Esophagus muscularis mucosa (tissue), 4 donors: ENCODE data around the gene B3GLCT. TPM values are rescaled to one million over a fixed set of nuclear protein-coding genes. Genes with fewer than 3 reads are reported as not detected.
A peak's percentile ranks its signal among the peaks of the same experiment; 100 is the strongest.

ENCODE experiments used
- DNase-seq: peaks from one replicate; pipeline ENCODE4 v3.0.0-alpha.2; 2017; ENCODE audit errors: extremely low spot score
- H3K27ac ChIP-seq, 4 donors: fragments of 200-600 bp; sonication (generic); replicated peaks in 1 of 4; 1 replicate in 3 of 4; 2 replicates in 1 of 4; pipeline ENCODE4 v1.5.1; 2016 to 2019; ENCODE audit warnings: mild to moderate bottlenecking in 1 of 4
- H3K27me3 ChIP-seq, 4 donors: fragments of 200-600 bp; sonication (generic); one replicate each; pipeline versions ENCODE4 v1.5.1 to v1.6.0; 2016 to 2019
- H3K36me3 ChIP-seq, 4 donors: fragments of 200-600 bp; sonication (generic); one replicate each; pipeline ENCODE4 v1.5.1; 2016 to 2019
- H3K4me1 ChIP-seq, 4 donors: fragments of 200-600 bp; sonication (generic); one replicate each; pipeline ENCODE4 v1.5.1; 2016 to 2019
- H3K4me3 ChIP-seq, 4 donors: fragments of 200-600 bp; sonication (generic); 1 replicate in 2 of 4; 2 replicates in 2 of 4; pipeline ENCODE4 v1.5.1; 2016 to 2019; ENCODE audit warnings: mild to moderate bottlenecking in 4 of 4, moderate library complexity in 1 of 4
- H3K9me3 ChIP-seq, 4 donors: fragments of 200-600 bp; sonication (generic); 1 replicate in 3 of 4; 2 replicates in 1 of 4; pipeline ENCODE4 v1.5.1; 2016 to 2019
- CTCF ChIP-seq, 3 experiments: fragments of 200-600 bp in 2 of 3; fragments of 450-650 bp in 1 of 3; sonication (generic) in 2 of 3; IDR thresholded peaks; one replicate each; pipeline ENCODE4 v1.5.1; 2017 to 2019; ENCODE audit warnings: antibody characterized with exemption in 3 of 3, mild to moderate bottlenecking in 2 of 3, moderate library complexity in 1 of 3
- EP300 ChIP-seq: sonication (generic); formaldehyde crosslinking; IDR thresholded peaks from one replicate; pipeline ENCODE4 v1.6.1; 2017; ENCODE audit warnings: antibody characterized with exemption
- POLR2A ChIP-seq: fragments of 450-650 bp; IDR thresholded peaks from one replicate; pipeline ENCODE4 v1.6.1; 2017; ENCODE audit warnings: antibody characterized with exemption, moderate library complexity, mild to moderate bottlenecking, low read depth
- POLR2AphosphoS5 ChIP-seq, 2 donors: sonication (generic); formaldehyde crosslinking; IDR thresholded peaks; one replicate each; pipeline ENCODE4 v1.6.1; 2017; ENCODE audit warnings: antibody characterized with exemption in 2 of 2
- WGBS: methylation state at CpG from one replicate; pipeline ENCODE4 v1.1.5; 2018; 5-methylcytosine and 5-hydroxymethylcytosine counted together
- intact Hi-C: fragments of 100-400 bp; cut with DNase I; formaldehyde crosslinking; loops from one replicate; pipeline ENCODE4 v1.15.1; 2023
- total RNA-seq, 4 donors: library from RNA; depleted of rRNA; stranded (reverse); fragments of >200 nt; gene quantifications; one replicate each; pipeline versions ENCODE4 v1.1.0 to v1.2.1, GENCODE V29; 2016

The B3GLCT gene
- total RNA-seq, 4 donors from 2014 or later = 5.2 to 8.8 (median 5.6) TPM

- peaks cover 0 to 35% (median 18%) of the 10 kb centered on the region in 4 donors for H3K36me3 ChIP-seq
- no peaks in the 10 kb centered on the region for H3K27me3 ChIP-seq
- intact Hi-C loops = no loop called here
- H3K9me3 ChIP-seq = no peaks in the 10 kb centered on the region
- WGBS = 95% methylated on average over 6 of the region's 6 CpGs
- H3K4me1 ChIP-seq = no peaks in the 10 kb centered on the region
- no peak overlapping the region for H3K27ac ChIP-seq
- TF ChIP-seq EP300 (no peak), POLR2A (no peak), POLR2AphosphoS5 (IDR thresholded peaks at IDR 0.05) (no peak), CTCF (IDR thresholded peaks at IDR 0.05) (no peak)
- no peak overlapping the region for H3K4me3 ChIP-seq
- DNase-seq = peak; percentile 60
Measured at GRCh38 chr13:31322702-31323405, 123.1 kb downstream of the B3GLCT start.

- no peak overlapping the region for H3K27ac ChIP-seq
- no peak for TF ChIP-seq CTCF (IDR thresholded peaks at IDR 0.05)
- peaks cover 0 to 31% (median 8%) of the 10 kb centered on the region in 4 donors for H3K36me3 ChIP-seq
- H3K9me3 ChIP-seq = no peaks in the 10 kb centered on the region
- intact Hi-C loops = no loop called here
- 77% methylated on average over 7 of the region's 7 CpGs for WGBS
- DNase-seq = no peak
- H3K4me1 ChIP-seq = no peaks in the 10 kb centered on the region
- no peaks in the 10 kb centered on the region for H3K27me3 ChIP-seq
- no peak overlapping the region for H3K4me3 ChIP-seq
Measured at GRCh38 chr13:31327182-31327860, 127.5 kb downstream of the B3GLCT start.

GRCh38 chr13:31328549-31329235 is 128.9 kb downstream of the B3GLCT start:
- no peak overlapping the region for H3K4me3 ChIP-seq
- WGBS = 88% methylated on average over 8 of the region's 8 CpGs
- peaks cover 0 to 28% (median 7%) of the 10 kb centered on the region in 4 donors for H3K36me3 ChIP-seq
- intact Hi-C loops = no loop called here
- no peak overlapping the region for H3K27ac ChIP-seq
- no peak for TF ChIP-seq POLR2A
- no peak for TF ChIP-seq POLR2AphosphoS5 (IDR thresholded peaks at IDR 0.05)
- TF ChIP-seq CTCF (IDR thresholded peaks at IDR 0.05) = no peak
- no peak for TF ChIP-seq EP300
- H3K9me3 ChIP-seq = no peaks in the 10 kb centered on the region
- no peaks in the 10 kb centered on the region for H3K27me3 ChIP-seq
- H3K4me1 ChIP-seq = no peaks in the 10 kb centered on the region
- DNase-seq = no peak

- 79% methylated on average over 1 of the region's 1 CpG for WGBS
- TF ChIP-seq POLR2AphosphoS5 (IDR thresholded peaks at IDR 0.05) (no peak), EP300 (no peak), POLR2A (no peak), CTCF (IDR thresholded peaks at IDR 0.05) (no peak)
- Histone ChIP-seq H3K27me3 (no peaks in the 10 kb centered on the region), H3K4me3 (no peak overlapping the region), H3K9me3 (no peaks in the 10 kb centered on the region), H3K27ac (no peak overlapping the region), H3K36me3 (peaks cover 0 to 13% (median 0%) of the 10 kb centered on the region in 4 donors), H3K4me1 (no peaks in the 10 kb centered on the region)
- DNase-seq = no peak
- intact Hi-C loops = no loop called here
Measured at GRCh38 chr13:31330236-31330635, 130.5 kb downstream of the B3GLCT start.
